T-helper 1 cell treated with Interleukin-12 subunit alpha and Interleukin-12 subunit beta and Interleukin-4 antibody, amounts not matched to agents 30 μg/mL and 1 μg/mL, for 36 hours (primary cell): ENCODE results near the gene SLC20A1.
A peak's percentile ranks its signal among the peaks of the same experiment; 100 is the strongest.

ENCODE experiments used
- H3K27ac Mint-ChIP-seq: one replicate; pipeline ENCODE4 v1.8.0; 2021; ENCODE audit warnings: mild to moderate bottlenecking, mixed read lengths
- H3K27me3 Mint-ChIP-seq: one replicate; pipeline ENCODE4 v1.8.0; 2021; ENCODE audit warnings: low read depth, mixed read lengths
- H3K36me3 Mint-ChIP-seq: one replicate; pipeline ENCODE4 v1.8.0; 2021; ENCODE audit warnings: low read depth, mixed read lengths
- H3K4me1 Mint-ChIP-seq: one replicate; pipeline ENCODE4 v1.8.0; 2021; ENCODE audit warnings: low read depth, mixed read lengths
- H3K4me3 Mint-ChIP-seq: one replicate; pipeline ENCODE4 v1.8.0; 2021; ENCODE audit warnings: mild to moderate bottlenecking, moderate library complexity, mixed read lengths
- H3K9me3 Mint-ChIP-seq: one replicate; pipeline ENCODE4 v1.8.0; 2021; ENCODE audit warnings: mixed read lengths

SLC20A1 gene

GRCh38 chr2:112634153-112634873, 11.4 kb upstream of the SLC20A1 start:
- Mint-ChIP-seq H3K9me3 (no peaks in the 10 kb centered on the region), H3K4me1 (peaks cover 63% of the 10 kb centered on the region), H3K27me3 (no peaks in the 10 kb centered on the region), H3K4me3 (no peak overlapping the region), H3K36me3 (peaks cover 8% of the 10 kb centered on the region), H3K27ac (peak overlapping the region; percentile 64)

GRCh38 chr2:112634874-112635157, 10.9 kb upstream of the SLC20A1 start:
- H3K27ac Mint-ChIP-seq = peak overlapping the region; percentile 64
- H3K27me3 Mint-ChIP-seq = no peaks in the 10 kb centered on the region
- no peaks in the 10 kb centered on the region for H3K9me3 Mint-ChIP-seq
- H3K4me3 Mint-ChIP-seq = no peak overlapping the region
- peaks cover 59% of the 10 kb centered on the region for H3K4me1 Mint-ChIP-seq
- peaks cover 8% of the 10 kb centered on the region for H3K36me3 Mint-ChIP-seq

GRCh38 chr2:112636605-112637288, 9.0 kb upstream of the SLC20A1 start:
- no peak overlapping the region for H3K27ac Mint-ChIP-seq
- H3K9me3 Mint-ChIP-seq = no peaks in the 10 kb centered on the region
- no peak overlapping the region for H3K4me3 Mint-ChIP-seq
- no peaks in the 10 kb centered on the region for H3K27me3 Mint-ChIP-seq
- peaks cover 63% of the 10 kb centered on the region for H3K4me1 Mint-ChIP-seq
- peaks cover 16% of the 10 kb centered on the region for H3K36me3 Mint-ChIP-seq

- H3K27me3 Mint-ChIP-seq = no peaks in the 10 kb centered on the region
- H3K4me1 Mint-ChIP-seq = peaks cover 61% of the 10 kb centered on the region
- no peak overlapping the region for H3K4me3 Mint-ChIP-seq
- H3K36me3 Mint-ChIP-seq = peaks cover 17% of the 10 kb centered on the region
- no peaks in the 10 kb centered on the region for H3K9me3 Mint-ChIP-seq
- no peak overlapping the region for H3K27ac Mint-ChIP-seq
Measured at GRCh38 chr2:112637289-112637660, 8.5 kb upstream of the SLC20A1 start.

- Mint-ChIP-seq H3K27me3 (no peaks in the 10 kb centered on the region), H3K36me3 (peaks cover 28% of the 10 kb centered on the region), H3K27ac (no peak overlapping the region), H3K4me1 (peaks cover 60% of the 10 kb centered on the region), H3K4me3 (no peak overlapping the region), H3K9me3 (no peaks in the 10 kb centered on the region)
Measured at GRCh38 chr2:112639936-112640335, 5.8 kb upstream of the SLC20A1 start.

- Mint-ChIP-seq H3K9me3 (no peaks in the 10 kb centered on the region), H3K4me3 (no peak overlapping the region), H3K36me3 (peaks cover 28% of the 10 kb centered on the region), H3K27ac (no peak overlapping the region), H3K4me1 (peaks cover 56% of the 10 kb centered on the region), H3K27me3 (no peaks in the 10 kb centered on the region)
Measured at GRCh38 chr2:112640467-112640799, 5.3 kb upstream of the SLC20A1 start.

GRCh38 chr2:112640800-112641675, 4.7 kb upstream of the SLC20A1 start:
- H3K4me3 Mint-ChIP-seq = no peak overlapping the region
- peaks cover 25% of the 10 kb centered on the region for H3K36me3 Mint-ChIP-seq
- H3K4me1 Mint-ChIP-seq = peaks cover 50% of the 10 kb centered on the region
- H3K9me3 Mint-ChIP-seq = no peaks in the 10 kb centered on the region
- no peaks in the 10 kb centered on the region for H3K27me3 Mint-ChIP-seq
- peak overlapping the region; percentile 63 for H3K27ac Mint-ChIP-seq

GRCh38 chr2:112641701-112642100, 4.0 kb upstream of the SLC20A1 start:
- H3K27ac Mint-ChIP-seq = peak overlapping the region; percentile 20
- peaks cover 45% of the 10 kb centered on the region for H3K4me1 Mint-ChIP-seq
- no peaks in the 10 kb centered on the region for H3K27me3 Mint-ChIP-seq
- peaks cover 26% of the 10 kb centered on the region for H3K36me3 Mint-ChIP-seq
- no peaks in the 10 kb centered on the region for H3K9me3 Mint-ChIP-seq
- no peak overlapping the region for H3K4me3 Mint-ChIP-seq

GRCh38 chr2:112642561-112642960, 3.2 kb upstream of the SLC20A1 start:
- H3K27me3 Mint-ChIP-seq = no peaks in the 10 kb centered on the region
- no peak overlapping the region for H3K27ac Mint-ChIP-seq
- H3K9me3 Mint-ChIP-seq = no peaks in the 10 kb centered on the region
- H3K4me3 Mint-ChIP-seq = no peak overlapping the region
- peaks cover 31% of the 10 kb centered on the region for H3K36me3 Mint-ChIP-seq
- peaks cover 48% of the 10 kb centered on the region for H3K4me1 Mint-ChIP-seq

- Mint-ChIP-seq H3K27ac (no peak overlapping the region), H3K9me3 (no peaks in the 10 kb centered on the region), H3K4me3 (no peak overlapping the region), H3K4me1 (peaks cover 52% of the 10 kb centered on the region), H3K27me3 (no peaks in the 10 kb centered on the region), H3K36me3 (peaks cover 35% of the 10 kb centered on the region)
Measured at GRCh38 chr2:112642966-112643365, 2.8 kb upstream of the SLC20A1 start.

- Mint-ChIP-seq H3K27me3 (no peaks in the 10 kb centered on the region), H3K36me3 (peaks cover 40% of the 10 kb centered on the region), H3K27ac (no peak overlapping the region), H3K4me1 (peaks cover 57% of the 10 kb centered on the region), H3K4me3 (no peak overlapping the region), H3K9me3 (no peaks in the 10 kb centered on the region)
Measured at GRCh38 chr2:112643488-112643887, 2.3 kb upstream of the SLC20A1 start.

GRCh38 chr2:112644155-112644932, 1.4 kb upstream of the SLC20A1 start:
- Mint-ChIP-seq H3K27ac (peak overlapping the region; percentile 88), H3K9me3 (no peaks in the 10 kb centered on the region), H3K4me1 (peaks cover 66% of the 10 kb centered on the region), H3K36me3 (peaks cover 49% of the 10 kb centered on the region), H3K4me3 (peak overlapping the region; percentile 89), H3K27me3 (no peaks in the 10 kb centered on the region)

- peak overlapping the region; percentile 88 for H3K27ac Mint-ChIP-seq
- peaks cover 69% of the 10 kb centered on the region for H3K4me1 Mint-ChIP-seq
- H3K36me3 Mint-ChIP-seq = peaks cover 52% of the 10 kb centered on the region
- H3K27me3 Mint-ChIP-seq = no peaks in the 10 kb centered on the region
- peak overlapping the region; percentile 89 for H3K4me3 Mint-ChIP-seq
- H3K9me3 Mint-ChIP-seq = no peaks in the 10 kb centered on the region
Measured at GRCh38 chr2:112644933-112645309, 818 bp upstream of the SLC20A1 start.

GRCh38 chr2:112646102-112646719, 472 bp downstream of the SLC20A1 start:
- H3K4me3 Mint-ChIP-seq = peak overlapping the region; percentile 95
- no peaks in the 10 kb centered on the region for H3K9me3 Mint-ChIP-seq
- peaks cover 65% of the 10 kb centered on the region for H3K4me1 Mint-ChIP-seq
- H3K27ac Mint-ChIP-seq = peak overlapping the region; percentile 86
- H3K36me3 Mint-ChIP-seq = peaks cover 54% of the 10 kb centered on the region
- no peaks in the 10 kb centered on the region for H3K27me3 Mint-ChIP-seq
